HG02678 (cell line): ENCODE results near the gene ZNF267.
"Not testable (repeated sequence)": the region's sequence is repeated elsewhere in the genome, so short reads cannot be mapped to it uniquely, and the experiment has no call there.

Experiments
- ATAC-seq: cut with Tn5 transposase; IDR thresholded peaks from one replicate; pipeline ENCODE4 v1.9.1; 2021; ENCODE audit warnings: mild to moderate bottlenecking, moderate library complexity; ENCODE audit not compliant: unreplicated experiment

The ZNF267 gene

GRCh38 chr16:31873556-31874365 is at the start of gene ZNF267:
ZNF267 (plus strand) TSS chr16:31873807; CDS start chr16:31873967, 160 bp downstream.
- ATAC-seq, result peak; percentile 58

- no peak for ATAC-seq
Measured at GRCh38 chr16:31833047-31833446, 40.6 kb upstream of the ZNF267 start.

DNA sequence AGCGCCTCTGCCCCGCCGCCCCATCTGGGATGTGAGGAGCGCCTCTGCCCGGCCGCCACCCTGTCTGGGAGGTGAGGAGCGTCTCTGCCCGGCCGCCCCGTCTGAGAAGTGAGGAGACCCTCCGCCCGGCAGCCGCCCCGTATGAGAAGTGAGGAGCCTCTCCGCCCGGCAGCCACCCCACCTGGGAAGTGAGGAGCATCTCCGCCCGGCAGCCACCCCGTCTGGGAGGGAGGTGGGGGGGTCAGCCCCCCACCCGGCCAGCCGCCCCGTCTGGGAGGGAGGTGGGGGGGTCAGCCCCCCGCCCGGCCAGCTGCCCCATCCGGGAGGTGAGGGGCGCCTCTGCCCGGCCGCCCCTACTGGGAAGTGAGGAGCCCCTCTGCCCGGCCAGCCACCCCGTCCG is 37.2 kb upstream of the ZNF267 start:
- not testable (repeated sequence) for ATAC-seq

DNA sequence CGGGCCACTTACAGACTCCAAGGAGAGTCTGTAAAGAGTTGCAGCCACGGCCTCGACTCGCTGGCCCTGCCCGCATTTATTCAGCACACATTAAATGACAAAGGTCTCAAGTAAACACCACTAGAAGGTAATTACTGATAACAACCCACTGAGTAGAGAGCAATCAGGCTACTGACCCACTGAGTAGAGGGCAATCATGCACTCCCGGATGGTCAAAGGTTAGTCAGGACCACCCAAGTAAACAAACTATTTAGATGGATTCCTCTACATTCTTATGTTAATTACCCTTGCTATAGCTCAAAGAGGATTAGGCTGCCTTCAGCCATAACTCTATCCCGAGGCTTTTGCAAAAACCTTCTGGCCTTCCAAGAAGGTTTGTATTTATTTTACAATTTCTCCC is 30.7 kb upstream of the ZNF267 start:
- ATAC-seq, result no peak

- not testable (repeated sequence) for ATAC-seq
Measured at GRCh38 chr16:31848572-31848971, 25.0 kb upstream of the ZNF267 start.

- no peak for ATAC-seq
Measured at GRCh38 chr16:31853291-31853690, 20.3 kb upstream of the ZNF267 start.

DNA sequence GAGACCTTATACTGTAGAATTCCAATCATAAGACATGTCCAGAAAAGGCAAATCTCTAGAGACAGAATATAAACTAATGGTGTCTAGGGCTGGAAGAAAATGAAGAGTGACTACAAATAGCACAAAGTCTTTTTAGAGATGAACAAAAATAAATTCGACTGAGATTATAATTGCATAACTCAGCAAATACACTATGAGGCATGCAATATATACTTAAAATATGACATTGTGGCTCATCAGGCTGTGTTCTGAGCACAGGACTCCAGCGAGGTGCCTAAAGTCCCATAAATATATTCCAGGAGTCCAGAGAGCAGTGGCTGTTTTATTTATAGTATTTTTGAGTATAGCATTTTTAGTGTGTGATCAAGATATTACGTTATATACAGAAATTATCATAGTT is 13.1 kb upstream of the ZNF267 start:
- no peak for ATAC-seq

DNA sequence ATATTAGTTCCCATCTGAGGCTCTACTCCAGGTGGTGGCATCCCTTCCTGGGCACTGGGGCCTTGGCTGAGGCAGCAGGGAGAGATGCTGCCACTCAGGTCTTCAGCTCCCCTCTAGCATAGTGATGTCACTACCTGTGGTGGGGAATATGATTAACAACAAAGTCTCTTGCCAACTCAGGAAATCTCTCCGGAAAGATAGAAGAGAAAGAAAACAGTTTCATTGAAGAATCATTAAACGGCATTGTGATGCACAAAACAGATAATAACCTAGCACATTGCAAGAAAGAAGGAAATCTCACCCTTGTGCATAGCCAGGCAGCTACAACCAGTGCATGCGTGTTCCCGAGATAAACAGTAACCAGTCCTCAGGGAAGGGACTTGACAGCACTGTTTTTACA is 12.2 kb upstream of the ZNF267 start:
- no peak for ATAC-seq

GRCh38 chr16:31862761-31863160 is 10.8 kb upstream of the ZNF267 start:
- no peak for ATAC-seq

- ATAC-seq, result no peak
Measured at GRCh38 chr16:31868164-31868563, 5.4 kb upstream of the ZNF267 start.

- peak; percentile 56 for ATAC-seq
Measured at GRCh38 chr16:31868691-31869167, 4.9 kb upstream of the ZNF267 start.

- ATAC-seq, result peak; percentile 30
Measured at GRCh38 chr16:31869511-31870201, 4.0 kb upstream of the ZNF267 start.

DNA sequence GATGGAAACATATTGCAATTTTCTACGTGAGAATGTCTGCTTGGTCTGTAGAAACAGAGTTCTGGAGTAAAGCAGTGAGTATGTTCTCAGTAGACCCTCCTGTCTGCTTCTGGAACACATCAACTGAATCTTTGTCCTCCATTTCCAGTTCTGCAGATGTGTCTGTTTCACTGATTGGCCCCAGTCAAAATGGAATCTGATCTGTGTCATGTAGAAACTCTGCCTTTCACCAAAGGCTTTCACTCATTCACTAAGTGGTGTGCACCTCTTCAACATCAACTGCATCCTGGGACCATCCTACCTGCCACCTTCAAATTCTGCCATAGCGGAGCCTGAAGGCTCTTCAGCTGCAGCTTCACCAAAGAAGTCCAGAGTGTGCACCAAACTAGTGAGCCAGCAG is 2.8 kb upstream of the ZNF267 start:
- no peak for ATAC-seq

DNA sequence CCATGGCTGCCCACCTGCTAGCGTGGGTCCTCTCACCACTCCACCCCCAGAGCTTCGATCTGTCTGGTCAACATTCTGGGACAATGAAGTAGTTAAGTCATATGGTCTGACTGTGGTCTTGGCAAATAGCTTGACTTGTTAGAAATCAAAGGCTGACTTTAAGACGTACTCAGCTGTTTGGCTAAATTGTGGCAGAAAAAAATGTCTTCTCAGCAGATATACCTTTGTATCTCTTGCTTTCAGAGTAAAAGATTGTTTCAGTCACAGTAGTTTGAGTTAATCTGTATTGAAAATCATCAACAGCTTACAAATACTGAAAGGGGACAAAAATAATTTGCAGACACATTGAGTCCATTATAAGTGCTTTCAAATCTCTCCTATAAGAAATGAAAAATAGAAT is 2.1 kb upstream of the ZNF267 start:
- no peak for ATAC-seq

- ATAC-seq, result no peak
Measured at GRCh38 chr16:31872201-31872600, 1.4 kb upstream of the ZNF267 start.

DNA sequence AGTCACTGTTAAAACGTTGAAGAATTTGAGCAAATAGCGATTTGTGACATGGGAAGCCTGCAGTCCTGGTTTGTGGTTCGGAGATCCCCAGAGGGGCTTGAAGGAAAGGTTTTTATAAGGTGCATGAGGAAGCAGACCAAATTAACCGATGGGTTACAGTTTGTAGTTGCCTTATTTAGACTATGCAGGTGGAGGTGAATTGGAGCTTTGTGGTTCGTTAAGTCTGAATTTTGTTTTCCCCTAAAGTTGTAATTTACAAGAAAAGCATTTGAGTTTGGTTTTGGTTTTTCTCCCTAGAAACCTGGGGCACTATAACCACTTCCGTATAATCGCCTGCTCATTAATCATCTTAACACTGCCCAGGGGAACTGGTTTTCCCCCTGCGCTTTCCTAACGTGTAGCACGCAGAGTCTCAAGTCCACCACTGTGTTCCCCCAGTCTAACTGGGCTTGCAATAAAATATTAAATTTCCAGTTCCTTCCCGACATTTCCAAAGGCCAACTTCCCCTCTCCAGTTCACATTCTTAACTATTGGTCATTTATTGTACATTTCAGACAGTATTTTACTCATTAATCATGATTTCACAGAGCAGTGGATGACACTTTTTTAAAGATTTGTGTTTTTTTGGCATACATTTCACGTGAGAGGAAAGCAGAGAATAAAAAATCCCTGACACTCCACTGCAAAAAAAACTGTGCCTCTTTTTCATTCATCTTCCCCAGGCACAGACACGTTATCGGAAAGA is 932 bp downstream of the ZNF267 start:
- ATAC-seq, result peak; percentile 33

DNA sequence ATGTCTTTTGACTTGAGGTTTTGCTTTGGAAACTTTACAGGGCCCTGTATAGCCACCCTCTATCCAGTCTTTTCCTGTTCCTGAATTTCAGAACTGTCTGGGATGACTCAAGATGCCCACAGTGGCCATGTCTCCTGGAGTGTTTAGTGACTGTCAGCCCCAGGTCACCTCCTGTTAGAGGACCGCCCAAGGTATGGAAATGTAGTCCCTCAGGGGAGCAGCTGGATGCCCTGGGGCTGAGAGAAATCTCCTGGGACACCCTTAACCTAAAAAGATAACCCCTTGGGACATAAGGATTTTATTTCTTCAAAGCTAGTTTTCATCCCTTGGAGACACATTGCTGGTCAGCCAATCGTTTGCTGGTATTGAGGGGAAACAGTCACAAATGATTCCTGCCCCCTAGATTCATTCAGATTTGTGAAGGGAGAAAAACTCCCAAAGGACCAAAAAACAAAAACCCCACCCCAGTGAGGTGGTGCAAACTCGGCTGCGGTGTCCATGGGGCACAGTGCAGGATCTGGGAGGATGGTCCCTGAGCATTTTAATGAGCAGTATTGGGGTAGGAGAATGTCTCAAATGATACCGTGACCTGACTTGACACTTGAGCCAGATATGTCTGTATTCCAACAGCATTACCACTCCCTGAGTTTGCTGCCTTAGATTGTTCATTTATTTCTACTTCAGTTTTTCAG is 1.7 kb downstream of the ZNF267 start:
- ATAC-seq, result no peak

- no peak for ATAC-seq
Measured at GRCh38 chr16:31875928-31876547, 2.4 kb downstream of the ZNF267 start.

- peak; percentile 54 for ATAC-seq
Measured at GRCh38 chr16:31876951-31877828, 3.6 kb downstream of the ZNF267 start.
